GM18951 (cell line): ENCODE data around the gene CD180.

Source experiments
- POLR2A ChIP-seq: IDR thresholded peaks from 4 replicates; pipeline ENCODE4 v1.6.1; 2011; ENCODE audit warnings: mild to moderate bottlenecking; ENCODE audit not compliant: insufficient read length, insufficient read depth; ENCODE audit errors: extremely low read depth
- in situ Hi-C: fragments of 300-500 bp; cut with MboI; formaldehyde crosslinking; loops from one replicate; pipeline ENCODE4 v1.12.0; 2022; ENCODE audit warnings: low sequenced_read_pairs, mixed read lengths, inconsistent platforms; ENCODE audit not compliant: unreplicated experiment

CD180 gene

DNA sequence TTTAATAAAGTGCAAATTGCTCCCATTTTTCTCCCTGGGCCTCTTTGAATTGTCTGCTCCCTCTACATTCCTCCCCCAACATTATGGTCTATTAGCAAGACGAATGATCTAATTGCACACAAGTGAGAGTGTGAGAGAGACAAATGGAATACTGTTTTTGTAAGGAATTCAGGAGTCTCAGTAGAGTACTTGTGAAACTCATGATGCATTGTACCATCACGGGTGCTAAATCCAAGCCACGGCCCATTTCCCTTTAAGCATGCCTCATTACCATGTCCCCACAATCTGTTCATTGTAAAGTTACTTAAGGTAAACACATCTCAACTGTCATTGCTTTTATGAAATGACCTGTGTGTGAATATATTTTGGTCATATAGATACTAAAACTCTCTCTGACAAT is 62.8 kb downstream of the CD180 start:
- in situ Hi-C loops = no loop called here
- no peak for TF ChIP-seq POLR2A

DNA sequence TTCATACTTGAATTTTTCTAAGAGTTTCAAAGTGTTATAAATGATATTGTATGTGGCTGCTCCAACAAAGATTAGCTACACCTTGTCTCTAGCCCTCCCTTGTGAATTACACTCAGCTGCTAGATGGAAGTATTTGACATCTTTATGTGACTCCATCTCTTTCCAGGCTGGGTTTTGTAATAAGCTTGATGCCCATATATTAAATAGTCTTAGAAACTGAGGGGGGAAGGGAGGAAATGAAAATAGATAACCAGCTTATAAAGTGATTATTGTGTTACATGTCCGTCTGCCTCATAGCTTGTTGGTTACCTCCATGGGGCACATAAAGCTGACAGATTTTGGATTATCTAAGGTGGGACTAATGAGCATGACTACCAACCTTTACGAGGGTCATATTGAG is 63.4 kb downstream of the CD180 start:
- no peak for TF ChIP-seq POLR2A
- in situ Hi-C loops = no loop called here

DNA sequence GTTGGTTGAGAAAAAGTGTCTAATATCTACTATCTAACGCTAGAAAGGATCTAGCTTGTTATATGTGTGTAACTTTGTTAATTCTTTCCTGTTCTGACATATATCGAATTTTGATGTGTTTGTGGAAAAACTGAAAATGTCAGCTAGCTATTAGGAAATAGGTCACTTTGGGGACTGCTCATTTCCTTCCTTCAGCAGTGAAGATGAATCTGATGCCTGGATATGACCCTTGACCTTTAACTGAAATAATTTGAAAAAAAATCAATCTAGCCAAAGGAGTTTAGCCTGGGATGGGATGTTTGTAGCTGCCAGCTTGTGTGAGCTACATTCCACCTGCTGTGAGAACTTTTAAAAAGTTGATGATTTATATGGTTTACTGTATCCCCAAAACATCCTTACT is 66.8 kb downstream of the CD180 start:
- in situ Hi-C loops = no loop called here
- TF ChIP-seq POLR2A = no peak
